Activated B cell treated with CpG ODN at 0.5 μM for 24 hours (primary cell): ENCODE measurements around the gene CAPN8. TPM values are rescaled to one million over a fixed set of nuclear protein-coding genes. Genes with fewer than 3 reads are reported as not detected.

Source experiments
- ATAC-seq: fragments of 200-7000 bp; cut with Tn5 transposase; one replicate; pipeline ENCODE4 v1.10.0; 2021; ENCODE audit warnings: low read depth, mild to moderate bottlenecking, moderate library complexity
- CTCF ChIA-PET: fragments of 350-600 bp; sonication (Branson Sonifier 250); formaldehyde crosslinking; loops from one replicate; lab custom pipeline; 2021; ENCODE audit warnings: antibody characterized with exemption; lab: Charles Lee
- POLR2A ChIA-PET: fragments of 350-600 bp; sonication (Branson Sonifier 250); formaldehyde crosslinking; loops from one replicate; lab custom pipeline; 2021; ENCODE audit warnings: antibody characterized with exemption; lab: Charles Lee
- DNase-seq: peaks from one replicate; pipeline ENCODE4 v3.0.0; 2022
- H3K27ac Mint-ChIP-seq: one replicate; pipeline ENCODE4 v1.8.0; 2020; ENCODE audit warnings: mixed read lengths
- H3K27me3 Mint-ChIP-seq: one replicate; pipeline ENCODE4 v1.8.0; 2021; ENCODE audit warnings: mixed read lengths
- H3K36me3 Mint-ChIP-seq: one replicate; pipeline ENCODE4 v1.8.0; 2021; ENCODE audit warnings: low read depth, mixed read lengths
- H3K4me1 Mint-ChIP-seq: one replicate; pipeline ENCODE4 v1.8.0; 2021; ENCODE audit warnings: mixed read lengths
- H3K4me3 Mint-ChIP-seq: one replicate; pipeline ENCODE4 v1.8.0; 2020; ENCODE audit warnings: mild to moderate bottlenecking, mixed read lengths
- H3K9me3 Mint-ChIP-seq: one replicate; pipeline ENCODE4 v1.8.0; 2020; ENCODE audit warnings: mixed read lengths
- intact Hi-C: fragments of 100-400 bp; cut with micrococcal nuclease; formaldehyde crosslinking; loops from one replicate; pipeline ENCODE4 v1.15.1; 2024
- total RNA-seq: library from RNA; stranded (reverse); gene quantifications from 2 replicates; pipeline ENCODE4 v1.2.3, GENCODE V29; 2022
- TF ChIP-seq, protein P1 (sequence below): fragments of 200-600 bp; IDR thresholded peaks from one replicate; pipeline ENCODE4 v1.8.0; 2022; ENCODE audit warnings: antibody characterized with exemption, mild to moderate bottlenecking

The CAPN8 gene
- total RNA-seq: not detected in 2 replicates

DNA sequence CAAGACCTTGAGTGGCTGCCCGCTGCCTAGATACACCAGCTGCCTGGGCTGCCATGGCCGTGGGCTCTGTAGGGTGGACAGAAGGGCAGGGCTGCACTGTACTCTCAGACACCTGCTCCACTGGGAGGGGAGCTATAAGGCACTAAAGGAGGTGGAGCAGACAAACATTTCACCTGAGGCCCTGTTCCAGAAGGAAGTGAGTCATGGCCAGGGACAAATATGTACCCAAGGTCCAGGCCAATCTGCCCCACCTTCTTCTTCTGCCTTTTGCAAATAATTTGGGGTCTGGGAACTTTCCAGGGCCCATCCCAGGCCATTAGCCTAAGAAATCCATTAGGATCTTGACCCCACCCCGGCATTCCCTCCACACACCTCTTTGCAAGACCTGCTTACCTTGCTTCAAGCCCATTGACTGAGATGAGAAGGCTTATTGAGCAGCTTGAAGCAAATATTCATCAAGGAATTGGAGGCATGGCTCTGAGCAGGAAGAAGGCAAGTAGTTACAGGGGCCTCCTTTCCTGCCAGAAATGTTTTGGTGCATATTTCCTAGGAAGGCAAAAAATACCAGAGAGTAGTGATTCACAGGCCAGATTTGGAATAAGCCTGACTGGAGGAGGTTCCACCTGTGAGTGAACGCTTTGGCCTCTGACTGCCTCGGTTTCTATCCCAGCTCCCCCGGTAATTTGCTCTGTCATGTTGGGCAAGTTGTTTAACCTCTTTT, at the start of gene CAPN8:
Gene CAPN8 (minus strand): TSS at position 110 of the 721 bp plus-strand sequence. CDS start 55 bp downstream, at position 55.
- Mint-ChIP-seq H3K36me3 (no peaks in the 10 kb centered on the region), H3K27me3 (peaks cover 5% of the 10 kb centered on the region), H3K4me1 (no peaks in the 10 kb centered on the region), H3K27ac (no peak within 1 kb of the TSS), H3K9me3 (no peaks in the 10 kb centered on the region), H3K4me3 (no peak within 1 kb of the TSS)
- TF ChIP-seq, protein P1, sequence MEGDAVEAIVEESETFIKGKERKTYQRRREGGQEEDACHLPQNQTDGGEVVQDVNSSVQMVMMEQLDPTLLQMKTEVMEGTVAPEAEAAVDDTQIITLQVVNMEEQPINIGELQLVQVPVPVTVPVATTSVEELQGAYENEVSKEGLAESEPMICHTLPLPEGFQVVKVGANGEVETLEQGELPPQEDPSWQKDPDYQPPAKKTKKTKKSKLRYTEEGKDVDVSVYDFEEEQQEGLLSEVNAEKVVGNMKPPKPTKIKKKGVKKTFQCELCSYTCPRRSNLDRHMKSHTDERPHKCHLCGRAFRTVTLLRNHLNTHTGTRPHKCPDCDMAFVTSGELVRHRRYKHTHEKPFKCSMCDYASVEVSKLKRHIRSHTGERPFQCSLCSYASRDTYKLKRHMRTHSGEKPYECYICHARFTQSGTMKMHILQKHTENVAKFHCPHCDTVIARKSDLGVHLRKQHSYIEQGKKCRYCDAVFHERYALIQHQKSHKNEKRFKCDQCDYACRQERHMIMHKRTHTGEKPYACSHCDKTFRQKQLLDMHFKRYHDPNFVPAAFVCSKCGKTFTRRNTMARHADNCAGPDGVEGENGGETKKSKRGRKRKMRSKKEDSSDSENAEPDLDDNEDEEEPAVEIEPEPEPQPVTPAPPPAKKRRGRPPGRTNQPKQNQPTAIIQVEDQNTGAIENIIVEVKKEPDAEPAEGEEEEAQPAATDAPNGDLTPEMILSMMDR: no peak
- DNase-seq: no peak
- POLR2A ChIA-PET: no interaction called here
- ATAC-seq: no peak
- intact Hi-C loops: no loop called here
- CTCF ChIA-PET: no interaction called here

DNA sequence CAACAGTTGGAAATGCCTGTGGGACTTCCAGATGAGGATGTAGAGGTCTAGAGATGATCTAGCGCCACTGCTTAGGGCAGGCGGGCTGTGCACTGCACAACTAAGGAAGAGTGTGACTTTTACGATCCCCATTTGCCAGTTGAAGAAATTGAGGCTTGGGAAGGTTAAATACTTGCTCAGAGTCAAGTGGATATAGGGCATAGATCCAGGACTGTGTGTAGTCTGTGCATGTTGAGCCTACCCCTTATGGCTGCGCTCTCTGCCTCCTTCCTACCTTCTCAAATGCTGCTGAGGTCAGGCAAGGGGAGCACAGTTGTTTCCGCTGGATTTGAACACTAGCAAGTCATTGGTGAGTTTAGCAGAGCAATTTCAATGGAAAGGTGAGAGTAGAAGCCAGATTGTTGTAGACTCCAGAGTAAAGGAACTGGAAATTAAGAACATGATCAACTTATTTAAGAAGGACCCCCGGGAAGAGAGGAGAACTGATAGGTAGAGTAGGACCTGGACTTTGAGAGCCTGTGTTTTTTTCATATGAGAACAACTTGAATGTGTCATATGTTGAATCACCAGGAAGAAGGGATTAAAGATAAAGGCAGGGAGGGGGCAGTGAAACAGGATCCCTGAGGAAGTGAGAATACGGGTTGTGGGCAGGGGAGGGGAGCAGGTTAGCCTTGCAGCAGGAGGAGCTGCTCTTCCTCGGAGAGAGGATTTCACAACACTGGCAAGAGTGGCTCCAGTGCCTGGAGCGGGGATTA, 49.5 kb upstream of the CAPN8 start:
- intact Hi-C loops: loop anchor here (5.0 kb wide), 3 partner anchors 132 to 617 kb away; partner anchors contain the start of genes NVL and TP53BP2
- ChIA-PET CTCF (no interaction called here), POLR2A (interaction anchor here (0.8 kb wide), 1 partner anchor 34 kb away, joined by 10 read pairs; no protein-coding TSS in a partner anchor)
- Mint-ChIP-seq H3K4me1 (peaks cover 63% of the 10 kb centered on the region), H3K9me3 (no peaks in the 10 kb centered on the region), H3K27ac (peak overlapping the region; percentile 42), H3K27me3 (no peaks in the 10 kb centered on the region), H3K36me3 (peaks cover 17% of the 10 kb centered on the region), H3K4me3 (peak overlapping the region; percentile 3)
- TF ChIP-seq, protein P1: no peak
- ATAC-seq: no peak
- DNase-seq: no peak

DNA sequence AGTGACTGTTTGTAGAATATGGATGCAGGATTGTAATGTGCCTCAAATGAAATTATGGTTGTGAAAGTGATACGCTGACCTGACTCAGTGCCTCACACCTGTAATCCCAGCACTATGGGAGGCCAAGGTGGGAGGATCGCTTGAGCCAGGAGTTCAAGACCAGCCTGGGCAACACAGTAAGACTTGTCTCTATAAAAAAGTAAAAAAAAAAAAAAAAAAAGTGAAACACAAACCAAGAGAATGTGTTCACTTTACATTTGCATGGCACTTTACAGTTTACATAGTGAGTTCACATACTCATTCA, 48.9 kb upstream of the CAPN8 start:
- TF ChIP-seq, protein P1: no peak
- intact Hi-C loops: loop anchor here (5.0 kb wide), 3 partner anchors 133 to 618 kb away; partner anchors contain the start of genes NVL and TP53BP2
- no peak for ATAC-seq
- Mint-ChIP-seq H3K36me3 (peaks cover 11% of the 10 kb centered on the region), H3K27me3 (no peaks in the 10 kb centered on the region), H3K4me1 (peaks cover 63% of the 10 kb centered on the region), H3K4me3 (peak overlapping the region; percentile 86), H3K27ac (peak overlapping the region; percentile 72), H3K9me3 (no peaks in the 10 kb centered on the region)
- DNase-seq: no peak
- ChIA-PET CTCF (no interaction called here), POLR2A (interaction anchor here (0.8 kb wide), 1 partner anchor 35 kb away, joined by 10 read pairs; no protein-coding TSS in a partner anchor)

DNA sequence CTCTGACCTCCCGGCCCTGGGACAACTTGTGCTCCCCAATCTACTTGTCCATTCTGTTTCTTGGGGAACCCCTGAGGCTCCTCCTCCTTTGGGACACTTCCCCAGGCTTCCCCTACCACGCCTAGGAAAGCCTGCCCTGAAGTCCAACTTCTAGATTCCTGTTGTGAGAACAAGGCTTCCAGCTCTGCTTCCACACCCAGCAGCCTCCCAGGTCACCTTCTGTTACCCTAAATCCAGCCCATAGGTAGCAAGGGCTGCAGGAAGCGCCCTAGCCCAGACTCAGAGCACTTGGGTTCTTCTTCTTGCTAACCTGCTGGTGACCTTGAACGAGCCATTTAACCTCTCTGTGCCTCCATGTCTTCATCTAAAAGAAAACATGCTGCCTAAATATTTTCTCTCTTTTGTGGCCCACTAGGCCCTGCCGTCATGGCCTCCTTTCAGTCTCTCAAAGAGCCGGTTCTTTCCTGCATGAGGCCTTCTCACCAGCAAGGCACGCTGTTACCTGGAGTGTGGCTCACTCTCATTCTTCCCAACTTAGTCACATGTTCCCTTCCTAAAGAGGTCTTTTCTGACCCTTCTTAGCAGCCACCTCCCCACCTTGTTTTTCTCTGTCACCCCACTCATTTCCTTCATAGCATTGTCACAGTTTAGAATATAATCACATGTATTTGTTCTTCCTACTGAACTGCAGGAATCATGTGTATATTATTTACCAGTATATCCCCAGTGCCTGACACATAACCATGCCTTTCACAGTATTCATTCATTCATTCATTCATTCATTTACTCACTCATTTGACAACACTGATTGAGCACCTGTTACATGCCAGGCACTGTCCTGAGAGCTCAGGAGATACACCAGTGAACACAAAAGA, 48.3 kb upstream of the CAPN8 start:
- no peak for ATAC-seq
- Mint-ChIP-seq H3K27me3 (no peaks in the 10 kb centered on the region), H3K27ac (peak overlapping the region; percentile 72), H3K9me3 (no peaks in the 10 kb centered on the region), H3K36me3 (peaks cover 7% of the 10 kb centered on the region), H3K4me3 (peak overlapping the region; percentile 86), H3K4me1 (peaks cover 63% of the 10 kb centered on the region)
- ChIA-PET POLR2A (interaction anchor here (0.5 to 2.5 kb wide), 7 partner anchors 11 to 1001 kb away, joined by 3 to 10 read pairs (median 8); no protein-coding TSS in a partner anchor), CTCF (interaction anchor here (2.9 to 3.2 kb wide), 2 partner anchors 13 to 15 kb away, joined by 10 to 14 read pairs; no protein-coding TSS in a partner anchor)
- TF ChIP-seq, protein P1: no peak
- intact Hi-C loops: loop anchor here (1.0 to 5.0 kb wide), 4 partner anchors 13 to 619 kb away; partner anchors contain the start of genes NVL and TP53BP2
- no peak for DNase-seq
